Measurements from ENCODE around the gene FAM185A. TPM values are rescaled to one million over a fixed set of nuclear protein-coding genes. Genes with fewer than 3 reads are reported as not detected.

Gene FAM185A
- total RNA-seq = 11.6 and 13.2 TPM in 2 replicates

DNA sequence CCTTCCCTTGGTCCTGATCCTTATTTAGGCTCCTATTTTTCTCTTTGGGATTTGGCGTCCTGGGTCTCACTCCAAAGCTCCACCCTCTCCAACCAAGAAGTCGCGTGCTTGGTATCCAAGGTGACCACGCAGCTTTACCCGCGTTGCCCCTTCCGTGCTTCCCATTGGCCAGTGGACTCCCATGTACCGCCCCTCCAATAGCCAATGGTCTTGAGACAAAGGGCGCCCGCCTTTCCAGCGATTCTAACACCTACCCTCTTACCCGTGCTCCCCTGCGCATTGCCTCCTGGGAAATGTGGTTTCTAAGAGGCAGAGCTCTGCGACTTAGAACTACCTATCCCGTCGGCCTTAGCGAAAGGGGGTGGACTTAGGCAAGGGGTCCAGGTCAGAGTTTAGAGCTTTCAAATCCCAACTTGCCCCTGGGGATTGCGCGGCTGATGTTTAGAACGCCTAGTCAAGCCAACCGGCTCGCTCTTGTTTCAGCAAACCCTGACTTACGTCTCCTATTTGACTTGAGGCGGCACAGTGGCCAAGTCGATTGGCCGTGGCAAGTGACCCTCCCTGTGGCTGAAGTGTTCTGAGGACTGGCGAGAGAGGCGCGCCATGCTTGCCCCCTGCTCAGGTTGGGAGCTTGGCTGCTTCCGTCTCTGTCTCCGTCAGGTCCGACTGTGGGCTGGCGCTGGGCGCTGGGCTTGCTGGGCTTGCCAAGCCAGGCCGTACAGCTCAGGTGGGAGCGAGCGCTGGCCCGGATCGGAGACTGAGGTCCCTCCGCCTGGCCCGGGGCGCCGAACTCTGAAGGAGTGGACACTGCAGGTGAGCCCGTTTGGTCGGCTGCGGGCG lies at the start of gene FAM185A:
Gene FAM185A (plus strand): TSS at position 395 of the 840 bp plus-strand sequence. CDS start 209 bp downstream, at position 604.

Other genes with a start within 250 kb of the FAM185A start
- gene RASA4B, start 231.2 kb upstream of the FAM185A start, total RNA-seq = 0.89 and 5.9 TPM in 2 replicates
- gene UPK3BL2, start 205.3 kb upstream of the FAM185A start, total RNA-seq = 0.44 and 0.87 TPM in 2 replicates
- not detected in 2 replicates for gene SPDYE2, start 197.8 kb upstream of the FAM185A start, total RNA-seq
- gene POLR2J3, start 176.4 kb upstream of the FAM185A start, total RNA-seq = 20.4 and 21.9 TPM in 2 replicates
- 2.7 and 5.9 TPM in 2 replicates for gene RASA4, start 132.2 kb upstream of the FAM185A start, total RNA-seq
- 3.9 and 9.4 TPM in 2 replicates for gene UPK3BL1, start 106.2 kb upstream of the FAM185A start, total RNA-seq
- not detected in 2 replicates for gene SPDYE2B, start 98.7 kb upstream of the FAM185A start, total RNA-seq
- gene POLR2J2, start 77.3 kb upstream of the FAM185A start, total RNA-seq = 3.2 and 3.3 TPM in 2 replicates
- gene LRRC17, start 164.0 kb downstream of the FAM185A start, total RNA-seq = 37.5 and 75.5 TPM in 2 replicates